Measurements from ENCODE around the gene ZNF558. TPM values are rescaled to one million over a fixed set of nuclear protein-coding genes. Genes with fewer than 3 reads are reported as not detected.

ZNF558 gene
- total and polyA plus RNA-seq, 2 experiments from 2014 or later = 3.5 to 5.7 TPM

GRCh38 chr19:8806661-8807060, 25.4 kb downstream of the ZNF558 start:
- Histone ChIP-seq H3K9me2 (ENCODE audit: insufficient read depth) (no peaks in the 10 kb centered on the region), H3K4me3 (no peak overlapping the region), H3K27me3 (ENCODE audit: insufficient read depth) (peaks cover 3% of the 10 kb centered on the region; the same call in 1 of the 2 replicates), H3K79me2 (replicated peaks; ENCODE audit: insufficient read depth) (no peaks in the 10 kb centered on the region), H3K4me1 (ENCODE audit: insufficient read depth) (no peaks in the 10 kb centered on the region), H4K20me1 (replicated peaks; ENCODE audit: insufficient read depth) (no peaks in the 10 kb centered on the region), H3K36me3 (ENCODE audit: insufficient read depth) (peaks cover 33% of the 10 kb centered on the region), H2AFZ (no peak overlapping the region), H3F3A (replicated peaks; ENCODE audit: low read depth) (no peaks in the 10 kb centered on the region), H3K27ac (ENCODE audit: low read depth) (no peak overlapping the region), H3K4me2 (no peak overlapping the region)
- H3K27ac Mint-ChIP-seq = no peak overlapping the region
- ATAC-seq (no peak), DNase-seq (ENCODE audit: low spot score) (no peak)
- peaks cover 3% of the 10 kb centered on the region for H3K27me3 Mint-ChIP-seq (ENCODE audit: insufficient read depth, low read depth, poor library complexity)
- no peaks in the 10 kb centered on the region for H3K4me1 Mint-ChIP-seq
- peaks cover 29% of the 10 kb centered on the region for H3K36me3 Mint-ChIP-seq (ENCODE audit: low read depth)
- no peak for TF ChIP-seq EZH2phosphoT487 (IDR thresholded peaks at IDR 0.05; ENCODE audit: unreplicated experiment)
- no peak for TF ChIP-seq ZNF462 (CRISPR knock-in tag; IDR thresholded peaks at IDR 0.05)
- no peak for TF ChIP-seq CTCF (conservative IDR thresholded peaks at IDR 0.05; ENCODE audit: low read depth in 2 of 2)
- no peak for TF ChIP-seq EZH2 (IDR thresholded peaks at IDR 0.05; ENCODE audit: low read depth, unreplicated experiment)
- H3K9me3 Mint-ChIP-seq = peaks cover 97% of the 10 kb centered on the region
- H3K4me3 Mint-ChIP-seq = no peak overlapping the region

All from GM23338 (cell line).